ENCODE data around the gene CHCT1. TPM values are rescaled to one million over a fixed set of nuclear protein-coding genes. Genes with fewer than 3 reads are reported as not detected.
A peak's percentile ranks its signal among the peaks of the same experiment; 100 is the strongest.

CHCT1 gene
- total RNA-seq, 1 experiment from 2014 or later = not detected

GRCh38 chr17:60439501-60439900 is 17.2 kb downstream of the CHCT1 start:
- BruUV-seq (replicated peaks) = no TSS peak
- no peak for DNase-seq
- H4K20me1 ChIP-seq (ENCODE audit: low read length) = no peaks in the 10 kb centered on the region
- H2AFZ ChIP-seq (ENCODE audit: low read length) = peak overlapping the region; percentile 35; the same call in 1 of the 2 replicates
- H3K9me3 ChIP-seq (ENCODE audit: low read length) = no peaks in the 10 kb centered on the region
- no peak for ATAC-seq
- ChIA-PET POLR2A (ENCODE audit: unreplicated experiment) (no interaction called here), CTCF (interaction anchor here (0.8 kb wide), 1 partner anchor 297 kb away, joined by 5 read pairs; no protein-coding TSS in a partner anchor)
- TF ChIP-seq EZH2phosphoT487 (IDR thresholded peaks at IDR 0.05; ENCODE audit: borderline replicate concordance, low read length) = no peak
- TF ChIP-seq EZH2 (IDR thresholded peaks at IDR 0.05; ENCODE audit: low read length, unreplicated experiment) = no peak
- TF ChIP-seq CTCF (conservative IDR thresholded peaks at IDR 0.05; ENCODE audit: low read depth, low read length) = no peak
- H3K4me1 ChIP-seq (ENCODE audit: insufficient read depth, low read length) = peaks cover 7% of the 10 kb centered on the region
- H3K27ac ChIP-seq (ENCODE audit: low read length) = no peak overlapping the region
- no peak overlapping the region for H3K4me2 ChIP-seq (ENCODE audit: low read length)
- no peaks in the 10 kb centered on the region; the same call in 1 of the 2 replicates for H3K36me3 ChIP-seq (ENCODE audit: low read depth, low read length)
- no peaks in the 10 kb centered on the region for H3F3A ChIP-seq (ENCODE audit: low read length, unreplicated experiment)
- no peaks in the 10 kb centered on the region for H3K9me2 ChIP-seq (replicated peaks; ENCODE audit: low read length)
- no peaks in the 10 kb centered on the region for H3K27me3 ChIP-seq (ENCODE audit: low read length)
- H3K79me2 ChIP-seq (ENCODE audit: low read length) = no peaks in the 10 kb centered on the region
- intact Hi-C loops (cut with micrococcal nuclease) = loop anchor here (5.0 kb wide), 1 partner anchor 198 kb away; no protein-coding TSS in a partner anchor
- H3K9ac ChIP-seq (ENCODE audit: low read length) = no peak overlapping the region
- no peak overlapping the region for H3K4me3 ChIP-seq (ENCODE audit: low read length)

DNA sequence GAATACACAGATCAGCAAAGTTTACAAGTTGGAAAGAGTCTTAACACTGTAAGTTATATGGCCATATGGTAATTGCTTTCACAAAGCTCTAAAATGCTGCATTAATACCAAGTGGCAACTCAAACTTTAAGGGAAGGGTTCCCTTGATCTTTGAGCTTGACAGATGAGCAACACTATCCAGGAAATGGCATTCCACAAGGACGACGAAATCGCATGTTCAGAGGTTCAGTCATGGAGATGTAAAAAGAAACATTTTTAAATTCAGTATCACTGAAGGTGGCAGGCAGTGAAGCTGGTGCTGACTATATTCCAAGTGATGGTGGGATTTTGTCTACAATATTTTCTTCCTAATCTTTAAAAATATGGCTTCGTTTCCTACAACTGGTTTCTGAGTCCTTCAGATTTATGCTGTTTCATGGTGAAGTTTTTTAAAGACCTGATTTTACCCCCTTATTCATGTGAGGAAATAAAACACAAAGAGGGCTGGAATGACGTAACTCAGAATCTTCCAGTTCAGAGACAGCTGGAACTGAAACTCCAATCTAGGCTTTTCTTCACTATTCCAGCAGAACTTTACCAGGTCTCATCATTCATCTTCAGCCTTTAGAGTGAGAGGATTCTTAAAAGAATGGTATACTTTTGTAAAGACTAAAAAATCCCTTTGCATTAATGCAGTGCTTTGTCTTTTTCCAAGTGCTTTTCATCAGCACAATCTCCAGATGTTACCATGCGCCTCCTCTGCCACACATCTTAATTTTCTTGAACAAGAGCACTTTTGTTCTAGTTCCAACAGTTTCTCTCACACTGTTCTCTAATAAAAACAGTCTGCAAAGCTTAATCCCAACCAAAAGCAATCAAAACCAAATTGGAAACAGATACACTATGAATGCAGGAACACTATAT is 20.2 kb downstream of the CHCT1 start:
- Histone ChIP-seq H3K36me3 (ENCODE audit: low read depth, low read length) (peaks cover 14% of the 10 kb centered on the region; the same call in 1 of the 2 replicates), H3K27ac (ENCODE audit: low read length) (no peak overlapping the region), H3K4me2 (ENCODE audit: low read length) (no peak overlapping the region), H3K4me1 (ENCODE audit: insufficient read depth, low read length) (peaks cover 4% of the 10 kb centered on the region; the same call in 1 of the 2 replicates), H2AFZ (ENCODE audit: low read length) (no peak overlapping the region), H3K9ac (ENCODE audit: low read length) (no peak overlapping the region), H3K4me3 (ENCODE audit: low read length) (no peak overlapping the region), H3K9me2 (replicated peaks; ENCODE audit: low read length) (no peaks in the 10 kb centered on the region), H3F3A (ENCODE audit: low read length, unreplicated experiment) (no peaks in the 10 kb centered on the region), H3K27me3 (ENCODE audit: low read length) (no peaks in the 10 kb centered on the region), H3K9me3 (ENCODE audit: low read length) (no peaks in the 10 kb centered on the region), H3K79me2 (ENCODE audit: low read length) (no peaks in the 10 kb centered on the region), H4K20me1 (ENCODE audit: low read length) (no peaks in the 10 kb centered on the region)
- DNase-seq (peak; percentile 26), ATAC-seq (no peak)
- intact Hi-C loops (cut with micrococcal nuclease) = no loop called here
- no TSS peak for BruUV-seq (replicated peaks)
- ChIA-PET CTCF (no interaction called here), POLR2A (ENCODE audit: unreplicated experiment) (interaction anchor here (0.6 kb wide), 1 partner anchor 372 kb away, joined by 3 read pairs; no protein-coding TSS in a partner anchor)
- TF ChIP-seq EZH2 (IDR thresholded peaks at IDR 0.05; ENCODE audit: low read length, unreplicated experiment) (no peak), CTCF (conservative IDR thresholded peaks at IDR 0.05; ENCODE audit: low read depth, low read length) (no peak), EZH2phosphoT487 (IDR thresholded peaks at IDR 0.05; ENCODE audit: borderline replicate concordance, low read length) (no peak)

DNA sequence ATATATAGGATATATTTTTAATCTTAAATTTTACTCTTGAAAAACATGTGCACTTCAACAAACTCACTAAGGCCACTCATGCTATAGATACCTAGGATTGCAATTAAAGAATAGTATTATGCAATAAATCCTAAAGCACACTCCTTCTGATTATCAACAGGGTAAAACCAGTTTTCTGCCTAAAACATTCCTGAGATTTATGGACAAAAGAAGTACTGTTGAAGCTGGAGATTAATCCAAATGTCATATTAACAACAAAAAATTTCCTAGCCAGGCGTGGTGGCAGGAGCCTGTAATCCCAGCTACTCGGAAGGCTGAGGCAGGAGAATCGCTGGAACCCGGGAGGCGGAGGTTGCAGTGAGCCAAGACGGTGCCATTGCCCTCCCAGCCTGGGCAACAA is 21.4 kb downstream of the CHCT1 start:
- TF ChIP-seq EZH2 (IDR thresholded peaks at IDR 0.05; ENCODE audit: low read length, unreplicated experiment) = no peak
- no peak for TF ChIP-seq EZH2phosphoT487 (IDR thresholded peaks at IDR 0.05; ENCODE audit: borderline replicate concordance, low read length)
- TF ChIP-seq CTCF (conservative IDR thresholded peaks at IDR 0.05; ENCODE audit: low read depth, low read length) = no peak
- BruUV-seq (replicated peaks) = no TSS peak
- H3K27me3 ChIP-seq (ENCODE audit: low read length) = no peaks in the 10 kb centered on the region
- no peaks in the 10 kb centered on the region for H3K9me2 ChIP-seq (replicated peaks; ENCODE audit: low read length)
- no peaks in the 10 kb centered on the region for H3K4me1 ChIP-seq (ENCODE audit: insufficient read depth, low read length)
- H3K36me3 ChIP-seq (ENCODE audit: low read depth, low read length) = peaks cover 16% of the 10 kb centered on the region; the same call in 1 of the 2 replicates
- H2AFZ ChIP-seq (ENCODE audit: low read length) = no peak overlapping the region
- H4K20me1 ChIP-seq (ENCODE audit: low read length) = no peaks in the 10 kb centered on the region
- intact Hi-C loops (cut with micrococcal nuclease) = no loop called here
- no peak overlapping the region for H3K4me2 ChIP-seq (ENCODE audit: low read length)
- DNase-seq = no peak
- no peaks in the 10 kb centered on the region for H3K79me2 ChIP-seq (ENCODE audit: low read length)
- CTCF ChIA-PET = no interaction called here
- H3K9me3 ChIP-seq (ENCODE audit: low read length) = no peaks in the 10 kb centered on the region
- POLR2A ChIA-PET (ENCODE audit: unreplicated experiment) = no interaction called here
- no peak for ATAC-seq
- H3K9ac ChIP-seq (ENCODE audit: low read length) = no peak overlapping the region
- H3F3A ChIP-seq (ENCODE audit: low read length, unreplicated experiment) = no peaks in the 10 kb centered on the region
- no peak overlapping the region for H3K4me3 ChIP-seq (ENCODE audit: low read length)
- H3K27ac ChIP-seq (ENCODE audit: low read length) = no peak overlapping the region

Measured in PC-3 (cell line).